ENCODE data around the gene SPATA46.
"Not testable (repeated sequence)": the region's sequence is repeated elsewhere in the genome, so short reads cannot be mapped to it uniquely, and the experiment has no call there.

- TF ChIP-seq, protein P1, sequence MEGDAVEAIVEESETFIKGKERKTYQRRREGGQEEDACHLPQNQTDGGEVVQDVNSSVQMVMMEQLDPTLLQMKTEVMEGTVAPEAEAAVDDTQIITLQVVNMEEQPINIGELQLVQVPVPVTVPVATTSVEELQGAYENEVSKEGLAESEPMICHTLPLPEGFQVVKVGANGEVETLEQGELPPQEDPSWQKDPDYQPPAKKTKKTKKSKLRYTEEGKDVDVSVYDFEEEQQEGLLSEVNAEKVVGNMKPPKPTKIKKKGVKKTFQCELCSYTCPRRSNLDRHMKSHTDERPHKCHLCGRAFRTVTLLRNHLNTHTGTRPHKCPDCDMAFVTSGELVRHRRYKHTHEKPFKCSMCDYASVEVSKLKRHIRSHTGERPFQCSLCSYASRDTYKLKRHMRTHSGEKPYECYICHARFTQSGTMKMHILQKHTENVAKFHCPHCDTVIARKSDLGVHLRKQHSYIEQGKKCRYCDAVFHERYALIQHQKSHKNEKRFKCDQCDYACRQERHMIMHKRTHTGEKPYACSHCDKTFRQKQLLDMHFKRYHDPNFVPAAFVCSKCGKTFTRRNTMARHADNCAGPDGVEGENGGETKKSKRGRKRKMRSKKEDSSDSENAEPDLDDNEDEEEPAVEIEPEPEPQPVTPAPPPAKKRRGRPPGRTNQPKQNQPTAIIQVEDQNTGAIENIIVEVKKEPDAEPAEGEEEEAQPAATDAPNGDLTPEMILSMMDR (IDR thresholded peaks at IDR 0.05): not testable (repeated sequence)
- TF ChIP-seq EZH2 (IDR thresholded peaks at IDR 0.05; ENCODE audit: borderline replicate concordance, insufficient read depth, low read depth, low read length, poor library complexity, severe bottlenecking): not testable (repeated sequence)
Measured at GRCh38 chr1:162418584-162418983, 41.9 kb upstream of the SPATA46 start.

Data from B cell (primary cell).